ENCODE measurements around the gene HELZ2.

- TF ChIP-seq MYNN (tag by site-specific recombination; IDR thresholded peaks at IDR 0.05; ENCODE audit: borderline replicate concordance) (no peak), ZNF354C (tag by site-specific recombination; IDR thresholded peaks at IDR 0.05; ENCODE audit: borderline replicate concordance, low read depth) (no peak), ZBTB48 (tag by site-specific recombination; IDR thresholded peaks at IDR 0.05) (no peak), MZF1 (tag by site-specific recombination; IDR thresholded peaks at IDR 0.05; ENCODE audit: borderline replicate concordance) (no peak), CTCF (tag by site-specific recombination; IDR thresholded peaks at IDR 0.05) (no peak), KLF1 (tag by site-specific recombination; IDR thresholded peaks at IDR 0.05) (no peak), ATF2 (tag by site-specific recombination; IDR thresholded peaks at IDR 0.05; ENCODE audit: low read depth) (no peak), ZNF335 (tag by site-specific recombination; conservative IDR thresholded peaks at IDR 0.05) (no peak), ZNF133 (tag by site-specific recombination; IDR thresholded peaks at IDR 0.05) (no peak), ZNF324 (tag by site-specific recombination; IDR thresholded peaks at IDR 0.05) (no peak), ZNF302 (tag by site-specific recombination; IDR thresholded peaks at IDR 0.05; ENCODE audit: low read depth) (no peak), ZNF274 (IDR thresholded peaks at IDR 0.05; ENCODE audit: low read length) (no peak), ZNF274 (tag by site-specific recombination; IDR thresholded peaks at IDR 0.05; ENCODE audit: borderline replicate concordance) (no peak)
Measured at GRCh38 chr20:63544241-63544957, 29.6 kb downstream of the HELZ2 start.

Measured in HEK293 (cell line).